C4-2B (cell line): ENCODE measurements around the gene COMMD7.

Experiments
- ZFX ChIP-seq: fragments of 450-650 bp; IDR thresholded peaks from 2 replicates; pipeline ENCODE4 v1.6.1; 2017
- TF ChIP-seq, protein P1 (sequence below): fragments of 450-650 bp; conservative IDR thresholded peaks from 2 replicates; pipeline ENCODE4 v1.5.1; 2017; ENCODE audit warnings: mild to moderate bottlenecking

DNA sequence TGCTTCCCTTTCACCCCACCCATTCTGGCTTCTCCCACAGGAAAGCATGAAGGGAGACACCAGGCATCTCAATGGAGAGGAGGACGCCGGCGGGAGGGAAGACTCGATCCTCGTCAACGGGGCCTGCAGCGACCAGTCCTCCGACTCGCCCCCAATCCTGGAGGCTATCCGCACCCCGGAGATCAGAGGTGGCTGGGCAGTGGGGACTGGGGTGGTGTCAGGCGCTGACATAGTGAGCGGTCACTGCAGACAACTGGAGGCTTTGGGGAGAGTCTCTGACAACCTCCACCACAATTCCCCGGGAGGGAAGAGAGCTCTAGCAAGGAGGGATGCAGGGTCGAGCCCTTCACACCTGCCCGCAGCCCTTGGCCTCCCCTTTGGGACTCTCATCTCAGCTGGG lies 37.0 kb upstream of the COMMD7 start:
- TF ChIP-seq, protein P1, sequence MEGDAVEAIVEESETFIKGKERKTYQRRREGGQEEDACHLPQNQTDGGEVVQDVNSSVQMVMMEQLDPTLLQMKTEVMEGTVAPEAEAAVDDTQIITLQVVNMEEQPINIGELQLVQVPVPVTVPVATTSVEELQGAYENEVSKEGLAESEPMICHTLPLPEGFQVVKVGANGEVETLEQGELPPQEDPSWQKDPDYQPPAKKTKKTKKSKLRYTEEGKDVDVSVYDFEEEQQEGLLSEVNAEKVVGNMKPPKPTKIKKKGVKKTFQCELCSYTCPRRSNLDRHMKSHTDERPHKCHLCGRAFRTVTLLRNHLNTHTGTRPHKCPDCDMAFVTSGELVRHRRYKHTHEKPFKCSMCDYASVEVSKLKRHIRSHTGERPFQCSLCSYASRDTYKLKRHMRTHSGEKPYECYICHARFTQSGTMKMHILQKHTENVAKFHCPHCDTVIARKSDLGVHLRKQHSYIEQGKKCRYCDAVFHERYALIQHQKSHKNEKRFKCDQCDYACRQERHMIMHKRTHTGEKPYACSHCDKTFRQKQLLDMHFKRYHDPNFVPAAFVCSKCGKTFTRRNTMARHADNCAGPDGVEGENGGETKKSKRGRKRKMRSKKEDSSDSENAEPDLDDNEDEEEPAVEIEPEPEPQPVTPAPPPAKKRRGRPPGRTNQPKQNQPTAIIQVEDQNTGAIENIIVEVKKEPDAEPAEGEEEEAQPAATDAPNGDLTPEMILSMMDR = no peak
- TF ChIP-seq ZFX = no peak
